LNCAP (cell line): ENCODE measurements around the gene PPP1R13B.

ENCODE experiments used
- CTCF ChIP-seq: fragments of 450-650 bp; IDR thresholded peaks from 2 replicates; pipeline ENCODE4 v1.5.1; 2017; ENCODE audit warnings: mild to moderate bottlenecking

Gene PPP1R13B

GRCh38 chr14:103879118-103879569 is 31.8 kb upstream of the PPP1R13B start:
- TF ChIP-seq CTCF = no peak

GRCh38 chr14:103878180-103878579 is 30.8 kb upstream of the PPP1R13B start:
- TF ChIP-seq CTCF = no peak

- no peak for TF ChIP-seq CTCF
Measured at GRCh38 chr14:103875010-103875409, 27.6 kb upstream of the PPP1R13B start.

GRCh38 chr14:103872481-103873113 is 25.2 kb upstream of the PPP1R13B start:
- no peak for TF ChIP-seq CTCF

GRCh38 chr14:103871596-103872480 is 24.5 kb upstream of the PPP1R13B start:
- TF ChIP-seq CTCF = no peak

- TF ChIP-seq CTCF = no peak
Measured at GRCh38 chr14:103870891-103871595, 23.7 kb upstream of the PPP1R13B start.

- TF ChIP-seq CTCF = no peak
Measured at GRCh38 chr14:103870144-103870876, 22.9 kb upstream of the PPP1R13B start.
